HG03064 (cell line): ENCODE results near the gene CYB5R3.

ENCODE experiments used
- ATAC-seq: cut with Tn5 transposase; IDR thresholded peaks from one replicate; pipeline ENCODE4 v1.9.1; 2021; ENCODE audit warnings: low read depth; ENCODE audit not compliant: unreplicated experiment

Gene CYB5R3

GRCh38 chr22:42646569-42647525, 2.3 kb downstream of the CYB5R3 start:
- no peak for ATAC-seq

GRCh38 chr22:42645938-42646568, 3.1 kb downstream of the CYB5R3 start:
- no peak for ATAC-seq

- no peak for ATAC-seq
These were observed 3.8 kb downstream of the CYB5R3 start for GRCh38 chr22:42645341-42645937.

- no peak for ATAC-seq
These were observed 4.5 kb downstream of the CYB5R3 start for GRCh38 chr22:42644422-42645340.

- no peak for ATAC-seq
These were observed 5.4 kb downstream of the CYB5R3 start for GRCh38 chr22:42643634-42644421.

GRCh38 chr22:42642806-42643633, 6.2 kb downstream of the CYB5R3 start:
- ATAC-seq: no peak

GRCh38 chr22:42641801-42642413, 7.3 kb downstream of the CYB5R3 start:
- no peak for ATAC-seq

- ATAC-seq: no peak
These were observed 9.5 kb downstream of the CYB5R3 start for GRCh38 chr22:42639541-42640241.

GRCh38 chr22:42637555-42637954, 11.6 kb downstream of the CYB5R3 start:
- no peak for ATAC-seq

- ATAC-seq: no peak
These were observed 12.7 kb downstream of the CYB5R3 start for GRCh38 chr22:42636506-42636905.

GRCh38 chr22:42635531-42635930, 13.7 kb downstream of the CYB5R3 start:
- ATAC-seq: no peak

- no peak for ATAC-seq
These were observed 16.2 kb downstream of the CYB5R3 start for GRCh38 chr22:42633013-42633412.

GRCh38 chr22:42632096-42632495, 17.1 kb downstream of the CYB5R3 start:
- no peak for ATAC-seq

- ATAC-seq: no peak
These were observed 18.1 kb downstream of the CYB5R3 start for GRCh38 chr22:42630901-42631602.

- no peak for ATAC-seq
These were observed 19.0 kb downstream of the CYB5R3 start for GRCh38 chr22:42630211-42630610.

- no peak for ATAC-seq
These were observed 21.2 kb downstream of the CYB5R3 start for GRCh38 chr22:42627981-42628380.

- no peak for ATAC-seq
These were observed 22.1 kb downstream of the CYB5R3 start for GRCh38 chr22:42626951-42627625.
